Activated gamma-delta T cell (primary cell): Measurements from ENCODE around the gene OTUD7B.
"Not testable (repeated sequence)": the region's sequence is repeated elsewhere in the genome, so short reads cannot be mapped to it uniquely, and the experiment has no call there.

Experiments
- DNase-seq: peaks from one replicate; lab custom pipeline; 2025; lab: John Stamatoyannopoulos, UW
- total RNA-seq, 2 donors: gene quantifications; one replicate each; lab custom pipeline; 2026; lab: John Stamatoyannopoulos, UW

OTUD7B gene
- 47.3 to 48.8 reads per million in 2 donors for total RNA-seq

GRCh38 chr1:150010393-150011115 is at the start of gene OTUD7B:
TSS of gene OTUD7B (minus strand) at chr1:150010726. CDS start at chr1:149977510, 33,216 bp downstream.
- peak; percentile 53 for DNase-seq

- DNase-seq, result no peak
Measured at GRCh38 chr1:150060260-150060659, 49.7 kb upstream of the OTUD7B start.

- no peak for DNase-seq
Measured at GRCh38 chr1:150056407-150056806, 45.9 kb upstream of the OTUD7B start.

- DNase-seq, result not testable (repeated sequence)
Measured at GRCh38 chr1:150055507-150055906, 45.0 kb upstream of the OTUD7B start.

GRCh38 chr1:150053926-150054325 is 43.4 kb upstream of the OTUD7B start:
- no peak for DNase-seq

- not testable (repeated sequence) for DNase-seq
Measured at GRCh38 chr1:150051905-150052412, 41.4 kb upstream of the OTUD7B start.

GRCh38 chr1:150051089-150051373 is 40.5 kb upstream of the OTUD7B start:
- DNase-seq, result no peak

GRCh38 chr1:150049926-150050325 is 39.4 kb upstream of the OTUD7B start:
- DNase-seq, result no peak

GRCh38 chr1:150034336-150034735 is 23.8 kb upstream of the OTUD7B start:
- DNase-seq, result no peak

GRCh38 chr1:150028322-150028721 is 17.8 kb upstream of the OTUD7B start:
- DNase-seq, result no peak

GRCh38 chr1:150024156-150024555 is 13.6 kb upstream of the OTUD7B start:
- no peak for DNase-seq

- no peak for DNase-seq
Measured at GRCh38 chr1:150022357-150022756, 11.8 kb upstream of the OTUD7B start.

- no peak for DNase-seq
Measured at GRCh38 chr1:150021191-150021694, 10.7 kb upstream of the OTUD7B start.

- no peak for DNase-seq
Measured at GRCh38 chr1:150020711-150021110, 10.2 kb upstream of the OTUD7B start.

- no peak for DNase-seq
Measured at GRCh38 chr1:150018165-150018564, 7.6 kb upstream of the OTUD7B start.

GRCh38 chr1:150017206-150017750 is 6.8 kb upstream of the OTUD7B start:
- no peak for DNase-seq

- DNase-seq, result no peak
Measured at GRCh38 chr1:150015651-150016131, 5.2 kb upstream of the OTUD7B start.

GRCh38 chr1:150012611-150013010 is 2.1 kb upstream of the OTUD7B start:
- no peak for DNase-seq

GRCh38 chr1:150009604-150010392 is 728 bp downstream of the OTUD7B start:
- DNase-seq, result no peak

- no peak for DNase-seq
Measured at GRCh38 chr1:150008699-150009098, 1.8 kb downstream of the OTUD7B start.

- no peak for DNase-seq
Measured at GRCh38 chr1:150006881-150007421, 3.6 kb downstream of the OTUD7B start.

- DNase-seq, result no peak
Measured at GRCh38 chr1:150005606-150006005, 4.9 kb downstream of the OTUD7B start.
